GM12878 (cell line): ENCODE results near the gene C21orf91.

Source experiments
- CTCF ChIP-seq, 3 experiments: IDR thresholded peaks in 2 of 3; conservative IDR thresholded peaks in 1 of 3; 2 replicates each; pipeline ENCODE4 v1.5.1; 2011; ENCODE audit warnings: low read depth in 3 of 3, low read length in 3 of 3, mild to moderate bottlenecking in 3 of 3, control low read depth in 2 of 3, moderate library complexity in 2 of 3, inconsistent platforms in 1 of 3, mixed read lengths in 1 of 3; ENCODE audit not compliant: control insufficient read depth in 2 of 3, insufficient read depth in 1 of 3; ENCODE audit errors: extremely low read depth in 1 of 3
- ESRRA ChIP-seq: IDR thresholded peaks from 2 replicates; pipeline ENCODE4 v1.6.1; 2012; ENCODE audit warnings: mild to moderate bottlenecking, low read length, improper control_type of control experiment
- HSF1 ChIP-seq: fragments of 150-350 bp; IDR thresholded peaks from 2 replicates; pipeline ENCODE4 v1.6.1; 2014; ENCODE audit warnings: mild to moderate bottlenecking, low read depth, low read length
- PML ChIP-seq: IDR thresholded peaks from 2 replicates; pipeline ENCODE4 v1.6.1; 2012; ENCODE audit warnings: low read length, inconsistent platforms
- STAT1 ChIP-seq: fragments of 450-650 bp; conservative IDR thresholded peaks from 2 replicates; pipeline ENCODE4 v1.6.1; 2014; ENCODE audit warnings: antibody characterized with exemption, mild to moderate bottlenecking
- YY1 ChIP-seq: IDR thresholded peaks from 2 replicates; pipeline ENCODE4 v1.6.1; 2011; ENCODE audit warnings: low read depth, mild to moderate bottlenecking, low read length

GRCh38 chr21:17781524-17781923 is 37.6 kb downstream of the C21orf91 start:
- TF ChIP-seq CTCF (IDR thresholded peaks at IDR 0.05 in 2 of 3, conservative IDR thresholded peaks at IDR 0.05 in 1 of 3; ENCODE audit: control insufficient read depth in 2 of 3, extremely low read depth in 1 of 3, insufficient read depth in 1 of 3, low read depth in 3 of 3, low read length in 3 of 3) (no peak), ESRRA (no peak), PML (no peak), STAT1 (no peak), YY1 (no peak), HSF1 (no peak)
